ENCODE measurements around the gene BABAM2. TPM values are rescaled to one million over a fixed set of nuclear protein-coding genes. Genes with fewer than 3 reads are reported as not detected.
A peak's percentile ranks its signal among the peaks of the same experiment; 100 is the strongest.

Gene BABAM2
- polyA plus RNA-seq, 3 donors = 33.2 to 52.8 (median 49.3) TPM

- no peak overlapping the region for H3K4me3 Mint-ChIP-seq
Measured at GRCh38 chr2:28263690-28264089, 373.2 kb downstream of the BABAM2 start.

GRCh38 chr2:28267282-28267681, 376.8 kb downstream of the BABAM2 start:
- Histone ChIP-seq H3K9me3 (replicated peaks in 1 of 2; ENCODE audit: control insufficient read depth in 1 of 2, insufficient read depth in 1 of 2, low read length in 2 of 2) (no peaks in the 10 kb centered on the region), H3K27me3 (ENCODE audit: control insufficient read depth in 2 of 2, insufficient read depth in 2 of 2, low read length in 2 of 2) (no peaks in the 10 kb centered on the region), H3K79me2 (ENCODE audit: insufficient read depth, low read length) (no peaks in the 10 kb centered on the region), H3K4me1 (ENCODE audit: control insufficient read depth in 1 of 2, insufficient read depth in 2 of 2, low read length in 2 of 2) (no peaks in the 10 kb centered on the region), H2AFZ (ENCODE audit: insufficient read depth, low read depth, low read length, poor library complexity, severe bottlenecking) (no peak overlapping the region), H3K4me2 (replicated peaks; ENCODE audit: extremely low read depth, low read length, poor library complexity, severe bottlenecking) (no peak overlapping the region), H4K20me1 (ENCODE audit: insufficient read depth, low read length) (no peaks in the 10 kb centered on the region), H3K27ac (ENCODE audit: low read depth in 1 of 2, low read length in 2 of 2) (no peak overlapping the region), H3K36me3 (replicated peaks in 1 of 2; ENCODE audit: control insufficient read depth in 1 of 2, insufficient read depth in 2 of 2, low read length in 2 of 2) (peaks cover 0 to 5% of the 10 kb centered on the region in 2 donors), H3K4me3 (replicated peaks in 1 of 3; ENCODE audit: low read depth in 2 of 3, low read length in 3 of 3) (no peak overlapping the region), H3K9ac (ENCODE audit: insufficient read depth, low read length, poor library complexity, severe bottlenecking) (no peak overlapping the region)
- H3K27ac Mint-ChIP-seq = peak overlapping the region in 1 of 7 donors; percentile 30
- no peak for DNase-seq
- H3K9me3 Mint-ChIP-seq = no peaks in the 10 kb centered on the region
- intact Hi-C loops (cut with micrococcal nuclease) = no loop called here
- peaks cover 32 to 40% of the 10 kb centered on the region in 2 donors for H3K36me3 Mint-ChIP-seq
- TF ChIP-seq, protein P1, sequence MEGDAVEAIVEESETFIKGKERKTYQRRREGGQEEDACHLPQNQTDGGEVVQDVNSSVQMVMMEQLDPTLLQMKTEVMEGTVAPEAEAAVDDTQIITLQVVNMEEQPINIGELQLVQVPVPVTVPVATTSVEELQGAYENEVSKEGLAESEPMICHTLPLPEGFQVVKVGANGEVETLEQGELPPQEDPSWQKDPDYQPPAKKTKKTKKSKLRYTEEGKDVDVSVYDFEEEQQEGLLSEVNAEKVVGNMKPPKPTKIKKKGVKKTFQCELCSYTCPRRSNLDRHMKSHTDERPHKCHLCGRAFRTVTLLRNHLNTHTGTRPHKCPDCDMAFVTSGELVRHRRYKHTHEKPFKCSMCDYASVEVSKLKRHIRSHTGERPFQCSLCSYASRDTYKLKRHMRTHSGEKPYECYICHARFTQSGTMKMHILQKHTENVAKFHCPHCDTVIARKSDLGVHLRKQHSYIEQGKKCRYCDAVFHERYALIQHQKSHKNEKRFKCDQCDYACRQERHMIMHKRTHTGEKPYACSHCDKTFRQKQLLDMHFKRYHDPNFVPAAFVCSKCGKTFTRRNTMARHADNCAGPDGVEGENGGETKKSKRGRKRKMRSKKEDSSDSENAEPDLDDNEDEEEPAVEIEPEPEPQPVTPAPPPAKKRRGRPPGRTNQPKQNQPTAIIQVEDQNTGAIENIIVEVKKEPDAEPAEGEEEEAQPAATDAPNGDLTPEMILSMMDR (IDR thresholded peaks at IDR 0.05) = no peak
- no peaks in the 10 kb centered on the region for H3K27me3 Mint-ChIP-seq (ENCODE audit: low read depth in 3 of 3)
- H3K4me3 Mint-ChIP-seq = no peak overlapping the region
- peaks cover 13% of the 10 kb centered on the region for H3K4me1 Mint-ChIP-seq
- WGBS (ENCODE audit: insufficient coverage) = no CpG with 5 or more reads among the region's 1 CpG

More at GRCh38 chr2:28263690-28264089, 373.2 kb downstream of the BABAM2 start:
- Histone ChIP-seq H3K79me2 (ENCODE audit: insufficient read depth, low read length) (no peaks in the 10 kb centered on the region), H3K36me3 (replicated peaks in 1 of 2; ENCODE audit: control insufficient read depth in 1 of 2, insufficient read depth in 2 of 2, low read length in 2 of 2) (peaks cover 0 to 5% of the 10 kb centered on the region in 2 donors), H2AFZ (ENCODE audit: insufficient read depth, low read depth, low read length, poor library complexity, severe bottlenecking) (no peak overlapping the region), H3K4me2 (replicated peaks; ENCODE audit: extremely low read depth, low read length, poor library complexity, severe bottlenecking) (no peak overlapping the region), H3K27me3 (ENCODE audit: control insufficient read depth in 2 of 2, insufficient read depth in 2 of 2, low read length in 2 of 2) (no peaks in the 10 kb centered on the region), H4K20me1 (ENCODE audit: insufficient read depth, low read length) (no peaks in the 10 kb centered on the region), H3K4me1 (ENCODE audit: control insufficient read depth in 1 of 2, insufficient read depth in 2 of 2, low read length in 2 of 2) (no peaks in the 10 kb centered on the region), H3K27ac (ENCODE audit: low read depth in 1 of 2, low read length in 2 of 2) (no peak overlapping the region), H3K9ac (ENCODE audit: insufficient read depth, low read length, poor library complexity, severe bottlenecking) (no peak overlapping the region), H3K4me3 (replicated peaks in 1 of 3; ENCODE audit: low read depth in 2 of 3, low read length in 3 of 3) (no peak overlapping the region), H3K9me3 (replicated peaks in 1 of 2; ENCODE audit: control insufficient read depth in 1 of 2, insufficient read depth in 1 of 2, low read length in 2 of 2) (no peaks in the 10 kb centered on the region)
- Mint-ChIP-seq H3K27me3 (ENCODE audit: low read depth in 3 of 3) (no peaks in the 10 kb centered on the region), H3K27ac (no peak overlapping the region), H3K4me1 (no peaks in the 10 kb centered on the region), H3K9me3 (peaks cover 0 to 5% (median 0%) of the 10 kb centered on the region in 7 donors), H3K36me3 (peaks cover 29 to 42% of the 10 kb centered on the region in 2 donors)
- no peak for DNase-seq
- intact Hi-C loops (cut with micrococcal nuclease) = no loop called here
- TF ChIP-seq, protein P1 (IDR thresholded peaks at IDR 0.05) = no peak
- 100% methylated on average over 1 of the region's 5 CpGs for WGBS (ENCODE audit: insufficient coverage)
